Fibroblast of skin of right quadriceps (primary cell): Measurements from ENCODE around the gene OR10AG1.

Source experiments
- DNase-seq: peaks from one replicate; pipeline ENCODE4 v3.0.0-alpha.2; 2013

The OR10AG1 gene

GRCh38 chr11:55969845-55970244 lies at the start of gene OR10AG1:
Gene OR10AG1, minus strand, starts transcription at chr11:55969945. Its CDS starts 38 bp downstream, at chr11:55969907.
- no peak for DNase-seq

GRCh38 chr11:56013805-56014204 lies 44.1 kb upstream of the OR10AG1 start:
- no peak for DNase-seq

- DNase-seq = no peak
Observed at GRCh38 chr11:56010716-56011115, 41.0 kb upstream of the OR10AG1 start.

- no peak for DNase-seq
Observed at GRCh38 chr11:55994525-55994924, 24.8 kb upstream of the OR10AG1 start, which contains the start of gene OR5F1. Gene OR5F1, minus strand, starts transcription at chr11:55994625. Its CDS starts 0 bp downstream, at chr11:55994625.

GRCh38 chr11:55970935-55971334 lies 1.2 kb upstream of the OR10AG1 start:
- DNase-seq = no peak

- DNase-seq = no peak
Observed at GRCh38 chr11:55967914-55968313, 1.8 kb downstream of the OR10AG1 start.

- no peak for DNase-seq
Observed at GRCh38 chr11:55966391-55966790, 3.4 kb downstream of the OR10AG1 start.

GRCh38 chr11:55956521-55956920 lies 13.2 kb downstream of the OR10AG1 start:
- no peak for DNase-seq

GRCh38 chr11:55949330-55949729 lies 20.4 kb downstream of the OR10AG1 start:
- no peak for DNase-seq

- DNase-seq = peak; percentile 1
Observed at GRCh38 chr11:55942785-55943392, 26.9 kb downstream of the OR10AG1 start.

GRCh38 chr11:55936300-55936699 lies 33.4 kb downstream of the OR10AG1 start, which contains the start of gene OR5I1:
Gene OR5I1, minus strand, starts transcription at chr11:55936400. Its CDS starts 0 bp downstream, at chr11:55936400.
- no peak for DNase-seq

GRCh38 chr11:55920537-55920936 lies 49.2 kb downstream of the OR10AG1 start:
- no peak for DNase-seq
